Measurements from ENCODE around the gene AGPAT2. TPM values are rescaled to one million over a fixed set of nuclear protein-coding genes. Genes with fewer than 3 reads are reported as not detected.

The AGPAT2 gene
- total and polyA plus RNA-seq, 2 experiments from 2014 or later = 31.8 to 44.7 TPM

GRCh38 chr9:136684339-136684738 is 2.9 kb downstream of the AGPAT2 start (continued):
- no peak for TF ChIP-seq REST (IDR thresholded peaks at IDR 0.05; ENCODE audit: unreplicated experiment)
- no peak for TF ChIP-seq CTCF (conservative IDR thresholded peaks at IDR 0.05; ENCODE audit: low read depth in 2 of 2)
- TF ChIP-seq EZH2phosphoT487 (IDR thresholded peaks at IDR 0.05; ENCODE audit: unreplicated experiment) = no peak
- no peak for TF ChIP-seq NANOG (IDR thresholded peaks at IDR 0.05; ENCODE audit: borderline replicate concordance)
- TF ChIP-seq STAT1 (IDR thresholded peaks at IDR 0.05; ENCODE audit: unreplicated experiment) = no peak
- no peak for TF ChIP-seq ZNF331 (CRISPR knock-in tag; IDR thresholded peaks at IDR 0.05; ENCODE audit: low read depth)
- TF ChIP-seq ZNF114 (CRISPR knock-in tag; IDR thresholded peaks at IDR 0.05) = no peak
- TF ChIP-seq CREB1 (CRISPR knock-in tag; IDR thresholded peaks at IDR 0.05; ENCODE audit: low read depth) = no peak
- TF ChIP-seq ETS1 (IDR thresholded peaks at IDR 0.05) = no peak
- no peak for TF ChIP-seq JUNB (IDR thresholded peaks at IDR 0.05; ENCODE audit: unreplicated experiment)

GRCh38 chr9:136683755-136684154 is 3.5 kb downstream of the AGPAT2 start:
- Mint-ChIP-seq H3K4me1 (peaks cover 11% of the 10 kb centered on the region; the same call in 1 of the 3 replicates), H3K4me3 (no peak overlapping the region; the same call in 2 of the 3 replicates), H3K27me3 (ENCODE audit: insufficient read depth, low read depth, poor library complexity) (peaks cover 13% of the 10 kb centered on the region), H3K36me3 (ENCODE audit: low read depth) (no peaks in the 10 kb centered on the region), H3K27ac (no peak overlapping the region), H3K9me3 (no peaks in the 10 kb centered on the region)
- no peak for ATAC-seq
- Histone ChIP-seq H3K9me2 (ENCODE audit: insufficient read depth) (no peaks in the 10 kb centered on the region), H3K4me2 (no peak overlapping the region), H4K20me1 (replicated peaks; ENCODE audit: insufficient read depth) (no peaks in the 10 kb centered on the region), H3K79me2 (replicated peaks; ENCODE audit: insufficient read depth) (peaks cover 10% of the 10 kb centered on the region; the same call in 1 of the 2 replicates), H3K36me3 (ENCODE audit: insufficient read depth) (no peaks in the 10 kb centered on the region), H3F3A (replicated peaks; ENCODE audit: low read depth) (no peaks in the 10 kb centered on the region), H3K4me3 (no peak overlapping the region), H3K27me3 (ENCODE audit: insufficient read depth) (no peaks in the 10 kb centered on the region), H2AFZ (no peak overlapping the region), H3K4me1 (ENCODE audit: insufficient read depth) (no peaks in the 10 kb centered on the region; the same call in 1 of the 2 replicates), H3K27ac (ENCODE audit: low read depth) (no peak overlapping the region)
- no peak for DNase-seq (ENCODE audit: low spot score)
- TF ChIP-seq ZNF331 (CRISPR knock-in tag; IDR thresholded peaks at IDR 0.05; ENCODE audit: low read depth) (no peak), CREB1 (CRISPR knock-in tag; IDR thresholded peaks at IDR 0.05; ENCODE audit: low read depth) (no peak), ZNF462 (CRISPR knock-in tag; IDR thresholded peaks at IDR 0.05) (no peak), EZH2phosphoT487 (IDR thresholded peaks at IDR 0.05; ENCODE audit: unreplicated experiment) (no peak), JUNB (IDR thresholded peaks at IDR 0.05; ENCODE audit: unreplicated experiment) (no peak), NANOG (IDR thresholded peaks at IDR 0.05; ENCODE audit: borderline replicate concordance) (no peak)
